ENCODE results near the gene PDE6G. TPM values are rescaled to one million over a fixed set of nuclear protein-coding genes. Genes with fewer than 3 reads are reported as not detected.

Gene PDE6G
- total and polyA plus RNA-seq, 2 of the 13 experiments (the other 11 are each of a cell fraction or from before 2014, with no cell fraction given), result 1.4 to 6.7 TPM

- no peak for TF ChIP-seq LRRFIP1 (CRISPR knock-in tag; conservative IDR thresholded peaks at IDR 0.05)
- no peak for TF ChIP-seq ZBTB1 (CRISPR knock-in tag; IDR thresholded peaks at IDR 0.05; ENCODE audit: borderline replicate concordance)
- peak; percentile 96 for TF ChIP-seq FOXK1 (CRISPR knock-in tag; IDR thresholded peaks at IDR 0.05; ENCODE audit: borderline replicate concordance, low read depth)
- TF ChIP-seq CC2D1A (CRISPR knock-in tag; IDR thresholded peaks at IDR 0.05), result no peak
- peak; percentile 99 for TF ChIP-seq ZBTB25 (CRISPR knock-in tag; IDR thresholded peaks at IDR 0.05)
- no peak for TF ChIP-seq ZNF576 (CRISPR knock-in tag; IDR thresholded peaks at IDR 0.05)
- TF ChIP-seq ZNF503 (CRISPR knock-in tag; IDR thresholded peaks at IDR 0.05), result peak; percentile 71
- no peak for TF ChIP-seq FUBP1 (CRISPR knock-in tag; IDR thresholded peaks at IDR 0.05; ENCODE audit: borderline replicate concordance)
- peak; percentile 53; the same call in 1 of the 2 replicates for TF ChIP-seq ZSCAN29 (CRISPR knock-in tag; conservative IDR thresholded peaks at IDR 0.05)
- no peak for TF ChIP-seq ADNP (CRISPR knock-in tag; IDR thresholded peaks at IDR 0.05)
- TF ChIP-seq ZNF253 (CRISPR knock-in tag; IDR thresholded peaks at IDR 0.05; ENCODE audit: borderline replicate concordance), result peak; percentile 89
- peak; percentile 90 for TF ChIP-seq DBP (CRISPR knock-in tag; IDR thresholded peaks at IDR 0.05; ENCODE audit: not compliant biosample characterization)
- TF ChIP-seq SKIL (CRISPR knock-in tag; IDR thresholded peaks at IDR 0.05; ENCODE audit: borderline replicate concordance), result peak; percentile 74
- no peak for TF ChIP-seq CENPX (CRISPR knock-in tag; IDR thresholded peaks at IDR 0.05)
- TF ChIP-seq ZNF124 (CRISPR knock-in tag; IDR thresholded peaks at IDR 0.05), result no peak
- no peak for TF ChIP-seq ZFP41 (CRISPR knock-in tag; IDR thresholded peaks at IDR 0.05; ENCODE audit: borderline replicate concordance)
- TF ChIP-seq ZNF672 (CRISPR knock-in tag; IDR thresholded peaks at IDR 0.05), result peak; percentile 92; the same call in 1 of the 2 replicates
These were observed 46.8 kb upstream of the PDE6G start, which contains the start of gene MRPL12 (continued) for GRCh38 chr17:81702934-81703746.
